HG03571 (cell line): Measurements from ENCODE around the gene ELMO2.

Experiments
- ATAC-seq: cut with Tn5 transposase; IDR thresholded peaks from one replicate; pipeline ENCODE4 v1.9.1; 2021; ENCODE audit not compliant: unreplicated experiment

Gene ELMO2

DNA sequence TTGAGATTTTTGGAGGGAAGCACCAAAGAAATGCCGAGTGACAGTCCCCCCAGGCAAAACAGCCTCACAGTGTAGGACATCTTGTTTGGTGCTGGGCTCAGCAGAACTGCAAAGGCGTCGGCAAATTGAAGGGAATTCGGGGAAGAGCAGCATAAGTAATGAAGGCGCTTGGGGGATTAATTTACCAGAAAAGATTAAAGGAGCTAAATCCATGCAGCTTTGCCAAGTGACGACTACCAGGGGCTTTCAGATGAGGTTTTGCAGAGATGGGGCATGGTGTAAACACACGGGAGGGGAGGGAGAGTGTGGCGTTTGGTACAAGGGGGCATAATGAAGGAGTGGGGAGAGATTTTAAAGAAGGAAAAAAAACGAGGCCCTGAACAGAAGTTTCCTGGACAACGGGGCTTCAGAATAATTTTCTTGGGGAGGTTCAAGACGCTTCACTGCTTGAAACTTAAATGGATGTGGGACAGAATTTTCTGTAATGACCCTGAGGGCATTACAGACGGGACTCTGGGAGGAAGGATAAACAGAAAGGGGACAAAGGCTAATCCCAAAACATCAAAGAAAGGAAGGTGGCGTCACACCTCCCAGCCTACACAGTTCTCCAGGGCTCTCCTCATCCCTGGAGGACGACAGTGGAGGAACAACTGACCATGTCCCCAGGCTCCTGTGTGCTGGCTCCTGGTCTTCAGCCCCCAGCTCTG lies 52.8 kb downstream of the ELMO2 start:
- ATAC-seq = no peak

DNA sequence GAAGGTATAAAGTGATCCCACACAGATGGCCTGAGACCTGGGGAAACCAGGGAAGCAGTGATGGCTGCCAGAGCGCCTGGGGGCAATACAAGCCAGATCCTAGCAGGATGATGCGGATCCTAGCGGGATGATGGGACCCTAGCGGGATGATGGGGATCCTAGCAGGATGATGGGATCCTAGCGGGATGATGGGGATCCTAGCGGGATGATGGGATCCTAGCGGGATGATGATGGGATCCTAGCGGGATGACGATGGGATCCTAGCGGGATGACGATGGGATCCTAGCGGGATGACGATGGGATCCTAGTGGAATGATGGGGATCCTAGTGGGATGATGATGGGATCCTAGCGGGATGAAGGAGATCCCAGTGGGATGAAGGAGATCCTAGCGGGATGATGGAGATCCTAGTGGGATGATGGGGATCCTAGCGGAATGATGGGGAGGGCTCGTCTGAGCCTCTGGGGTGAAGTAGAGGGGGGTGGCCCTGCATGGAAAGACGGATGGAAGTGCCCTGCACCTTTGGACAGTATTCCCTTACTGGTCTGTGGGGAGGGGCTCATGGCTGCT lies 54.0 kb downstream of the ELMO2 start:
- no peak for ATAC-seq

DNA sequence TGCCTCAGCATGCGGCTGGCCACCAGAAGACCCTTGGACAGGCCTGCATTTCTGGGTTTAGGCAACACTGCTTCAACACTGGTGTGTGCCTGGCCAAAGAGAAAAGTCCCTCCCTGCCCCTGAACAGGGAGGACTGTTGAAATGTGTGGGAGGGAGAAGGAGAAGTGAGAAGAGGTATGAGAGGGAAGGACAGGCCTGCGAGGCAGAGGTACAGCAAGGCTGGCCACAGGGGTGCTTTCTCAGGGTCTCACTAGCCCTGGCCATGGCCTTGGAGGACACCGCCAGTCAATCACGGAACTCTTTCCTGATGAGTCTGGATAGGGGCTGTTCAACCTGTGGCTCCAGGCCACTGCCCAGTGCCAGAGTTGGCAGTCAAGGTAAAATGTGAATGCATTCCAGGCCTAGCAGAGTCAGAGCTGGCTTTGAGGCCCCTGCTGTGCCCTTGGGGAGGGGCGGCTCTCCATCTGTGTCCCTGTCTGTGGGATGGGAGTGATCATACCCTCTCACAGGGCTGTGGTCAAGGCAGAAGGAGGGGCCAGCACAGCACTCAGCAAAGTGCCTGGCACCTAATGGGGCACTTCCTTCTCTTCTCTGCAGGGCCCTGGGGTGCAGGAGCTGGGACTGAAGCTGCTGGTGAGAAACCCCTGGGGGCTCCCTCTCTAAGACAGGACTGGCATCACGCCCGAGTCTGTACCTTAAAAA lies 54.9 kb downstream of the ELMO2 start:
- ATAC-seq = no peak

DNA sequence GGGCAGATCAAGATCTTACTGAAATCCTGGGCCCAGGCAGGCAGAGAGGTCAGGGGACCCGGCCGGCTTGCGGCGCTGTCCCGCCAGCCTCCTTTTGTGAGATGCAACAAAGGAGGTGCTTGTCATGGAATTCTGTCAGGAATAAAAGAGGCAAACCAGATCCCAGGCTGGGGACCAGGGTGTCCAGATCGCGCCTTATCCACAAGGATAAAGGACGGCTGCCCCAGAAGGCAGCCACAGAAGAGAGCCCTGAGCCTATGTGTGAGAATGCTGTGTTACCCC lies 55.5 kb downstream of the ELMO2 start:
- no peak for ATAC-seq

DNA sequence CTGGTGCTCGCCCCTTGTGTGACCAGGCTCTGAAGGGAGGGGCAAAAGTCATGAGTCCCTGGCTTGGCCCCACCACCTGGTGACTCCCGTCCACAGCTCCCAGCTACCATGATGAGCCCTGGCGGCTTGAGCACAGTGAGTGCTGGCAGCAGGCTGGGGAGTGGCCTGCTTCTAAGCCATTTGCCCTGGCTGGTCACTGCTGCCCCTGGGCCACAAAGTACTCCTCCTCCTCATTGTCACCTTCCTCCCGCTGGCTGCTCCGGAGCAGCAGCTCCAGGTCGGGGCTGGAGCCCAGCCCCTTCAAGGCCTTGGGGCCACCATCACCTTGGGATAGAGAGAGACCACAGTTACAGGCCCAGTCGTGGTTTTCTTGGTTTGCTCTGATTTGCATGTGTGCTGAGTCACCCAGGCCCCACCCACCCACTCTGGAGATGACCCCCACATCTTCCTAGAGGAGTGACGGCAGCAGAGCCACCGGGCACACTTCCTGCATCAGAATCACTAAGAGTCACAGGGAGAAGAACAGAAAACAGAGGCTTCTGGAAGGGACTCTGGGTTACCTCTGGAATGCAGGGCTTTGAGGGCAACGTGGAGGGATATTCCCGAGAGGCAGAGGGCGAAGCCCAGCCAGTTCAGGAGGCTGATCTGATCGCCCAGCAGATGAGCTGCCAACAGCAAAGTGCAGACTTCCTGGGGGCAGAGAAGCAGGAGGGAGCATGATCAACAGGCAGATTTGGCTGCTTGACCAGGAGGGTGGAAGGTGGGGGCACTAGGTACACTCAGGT lies 56.0 kb downstream of the ELMO2 start:
- peak; percentile 69 for ATAC-seq

DNA sequence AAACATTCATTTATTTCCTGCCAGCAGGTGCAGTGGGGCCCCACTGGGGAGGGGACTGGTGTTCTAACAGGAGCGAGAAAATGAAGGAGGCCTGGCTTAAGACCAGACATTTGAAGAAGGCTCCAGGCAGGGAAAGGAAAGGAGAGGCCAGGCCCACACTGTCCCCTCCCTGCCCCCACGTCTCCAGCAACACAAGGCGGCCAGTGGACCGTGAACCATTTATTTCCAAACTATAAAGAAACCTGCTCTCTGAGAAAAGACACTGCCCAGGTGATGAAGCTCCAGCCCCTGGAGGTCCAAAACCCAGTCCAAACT lies 56.7 kb downstream of the ELMO2 start:
- no peak for ATAC-seq

DNA sequence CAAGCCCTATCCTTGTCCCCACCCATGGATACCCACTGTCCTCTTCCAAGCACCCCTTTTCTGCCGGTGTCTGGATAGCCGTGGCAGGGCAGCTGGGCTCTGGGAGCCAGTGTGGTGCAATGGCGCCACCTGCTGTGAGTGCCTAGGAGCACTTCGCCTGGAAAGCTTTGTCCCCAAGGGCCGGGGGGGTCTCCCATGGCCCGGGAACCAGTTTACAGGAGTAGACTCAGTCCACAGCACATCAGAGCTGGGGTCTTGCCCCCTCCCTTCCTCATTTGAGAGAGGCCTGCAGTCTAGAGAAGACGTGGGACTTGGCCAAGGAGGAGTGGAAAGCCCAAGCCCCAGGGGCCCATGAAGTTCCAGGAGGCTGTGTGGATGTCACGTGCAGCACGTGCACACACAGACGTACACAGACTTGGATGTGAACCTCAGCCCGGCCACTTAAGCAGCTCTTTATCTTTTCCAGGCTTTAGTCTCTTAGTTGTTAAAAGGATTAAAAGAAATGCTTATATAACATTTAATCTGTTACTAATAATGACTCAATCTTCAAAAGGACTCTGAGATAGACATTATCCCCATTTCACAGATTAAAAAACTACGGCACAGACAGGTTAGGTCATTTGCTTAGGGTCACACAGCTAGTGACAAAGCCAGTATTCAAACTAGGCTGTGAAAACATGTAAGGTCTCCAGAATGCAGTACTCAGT lies 57.2 kb downstream of the ELMO2 start:
- no peak for ATAC-seq

DNA sequence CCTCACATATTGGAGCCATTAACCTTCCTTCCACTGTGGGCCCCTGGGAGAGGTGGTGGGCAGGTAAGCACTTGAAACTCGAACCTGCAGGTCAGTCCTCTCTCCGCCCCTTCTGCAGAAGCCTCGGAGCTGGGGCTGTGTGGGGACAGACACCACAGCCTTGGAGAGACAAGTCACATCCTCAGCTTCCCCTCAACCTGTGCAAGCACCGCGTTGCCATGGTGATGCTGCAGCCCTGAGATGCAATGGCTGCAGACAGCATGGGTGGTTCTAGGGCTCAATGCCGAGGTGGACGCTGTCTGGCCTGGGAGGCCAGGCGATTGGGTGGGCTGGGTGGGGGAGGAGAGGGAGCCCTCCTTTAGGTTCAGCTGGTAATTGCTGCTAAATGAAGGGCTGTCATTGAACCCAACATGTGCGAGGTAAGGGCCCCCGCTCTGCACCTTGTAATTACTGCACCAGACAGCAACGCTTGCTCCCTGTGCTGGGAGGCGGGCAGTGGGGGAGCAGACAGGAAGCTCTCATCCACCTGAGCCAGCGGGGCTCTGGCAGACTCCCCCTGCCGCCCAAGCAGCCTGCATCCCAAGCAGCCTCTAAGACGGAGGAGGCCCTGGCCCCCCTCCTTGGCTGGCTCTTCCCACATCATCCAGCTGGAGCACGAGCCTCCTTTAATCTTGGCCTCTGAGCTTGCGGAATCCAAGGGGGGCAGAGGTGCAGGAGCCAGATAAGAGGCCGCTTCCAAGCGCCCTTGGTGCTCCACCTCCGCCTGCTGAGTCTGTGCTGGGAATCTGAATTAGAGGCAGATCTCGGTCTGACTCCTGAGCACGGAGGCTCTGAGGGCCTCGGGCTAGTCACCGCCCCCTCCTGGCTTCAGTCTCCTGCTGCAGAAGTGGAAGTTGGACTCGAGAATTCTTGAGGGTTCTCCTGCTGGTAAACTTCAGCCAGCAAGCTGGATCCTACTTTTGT lies 58.3 kb downstream of the ELMO2 start:
- ATAC-seq = no peak

DNA sequence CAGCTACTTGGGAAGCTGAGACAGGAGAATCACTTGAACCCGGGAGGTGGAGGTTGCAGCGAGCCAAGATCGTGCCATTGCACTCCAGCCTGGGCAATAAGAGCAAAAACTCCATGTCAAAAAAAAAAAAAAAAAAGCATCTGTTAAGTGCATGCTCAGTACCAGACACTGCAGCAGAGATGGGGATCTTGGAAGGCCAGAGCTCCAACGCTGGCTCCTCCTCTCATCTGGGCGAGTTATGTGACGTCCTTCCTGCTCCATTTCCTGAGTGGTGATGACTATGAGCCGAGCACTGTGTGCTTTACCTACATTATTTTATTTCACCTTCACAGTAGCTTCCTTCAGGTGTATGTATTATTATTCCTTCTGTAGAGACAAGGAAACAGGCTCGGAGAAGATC lies 59.6 kb downstream of the ELMO2 start:
- ATAC-seq = no peak

DNA sequence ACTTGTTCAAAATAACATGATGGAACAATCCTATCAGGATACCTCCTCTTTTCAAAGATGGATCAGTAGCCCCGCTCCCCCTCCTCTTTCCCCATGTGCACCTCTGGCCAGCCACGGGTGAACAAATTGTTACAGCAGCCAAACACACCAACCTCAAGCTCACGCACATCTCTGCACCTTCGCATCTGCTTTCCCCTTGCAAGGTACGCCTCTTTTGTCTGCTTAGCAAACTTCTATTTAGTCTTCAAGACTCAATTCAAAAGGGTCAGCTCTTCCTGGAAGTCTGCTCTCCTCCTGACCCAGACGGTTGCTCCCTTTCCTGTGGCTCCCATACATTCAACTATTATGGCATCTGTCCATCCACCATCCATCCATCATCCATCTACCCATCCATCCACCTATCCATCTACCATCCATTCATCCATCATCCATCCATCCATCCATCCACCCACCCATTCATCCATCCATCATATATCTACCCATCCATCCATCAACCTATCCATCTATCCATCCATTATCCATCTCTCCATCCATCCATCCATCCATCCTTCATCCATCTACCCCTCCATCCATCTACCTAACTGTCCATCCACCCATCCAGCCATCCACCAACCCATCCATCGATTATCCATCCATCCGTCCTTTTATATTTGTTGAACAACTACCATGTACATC lies 61.8 kb downstream of the ELMO2 start:
- no peak for ATAC-seq

DNA sequence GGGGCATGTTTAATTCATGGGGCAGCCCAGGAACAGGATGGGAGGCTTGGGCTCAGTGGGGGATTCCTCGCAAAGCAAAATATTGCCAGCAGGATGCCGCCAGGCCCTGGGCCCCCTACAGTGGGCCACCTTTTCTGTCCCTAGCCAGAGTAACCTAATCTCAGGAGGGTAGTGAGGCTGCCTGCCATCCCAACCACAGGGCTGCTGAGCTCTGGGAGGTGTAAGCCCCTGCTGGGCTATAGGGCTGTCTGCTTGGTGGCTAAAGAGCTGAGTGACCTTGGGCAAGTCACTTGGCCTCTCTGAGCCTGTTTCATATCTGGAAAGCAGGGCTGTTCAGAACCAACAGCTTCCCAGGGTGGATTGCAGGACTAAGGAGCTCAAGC lies 62.4 kb downstream of the ELMO2 start:
- no peak for ATAC-seq

DNA sequence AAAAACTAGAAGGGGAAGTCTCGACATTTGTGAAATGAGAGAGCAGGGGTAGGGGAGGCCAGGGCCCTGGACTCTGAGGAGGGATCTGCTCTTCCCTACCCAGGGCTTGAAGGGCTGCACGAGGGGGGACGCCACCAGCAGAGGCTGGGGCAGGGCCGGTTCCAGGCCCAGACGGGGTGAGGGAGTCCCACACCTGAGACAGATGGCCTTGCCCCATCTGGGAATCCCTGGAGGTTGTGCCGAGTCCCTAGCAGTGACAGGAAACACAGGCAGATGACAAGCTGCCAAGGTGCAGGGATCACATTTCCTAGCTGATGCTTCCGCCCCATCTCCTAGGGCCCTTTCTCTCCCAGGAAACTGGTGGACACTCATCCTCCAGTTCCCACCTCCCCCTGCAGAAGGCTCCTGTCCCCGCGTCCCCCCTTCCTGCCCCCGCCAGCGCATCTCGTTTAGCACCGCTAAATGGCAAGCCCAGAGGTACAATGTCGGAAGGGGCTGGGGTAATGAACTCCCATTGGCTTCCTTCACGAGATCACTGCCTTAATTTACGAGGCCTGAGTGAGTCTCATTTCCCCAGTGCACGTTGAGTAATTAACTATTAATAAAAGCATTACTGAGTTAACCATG lies 63.0 kb downstream of the ELMO2 start:
- no peak for ATAC-seq

DNA sequence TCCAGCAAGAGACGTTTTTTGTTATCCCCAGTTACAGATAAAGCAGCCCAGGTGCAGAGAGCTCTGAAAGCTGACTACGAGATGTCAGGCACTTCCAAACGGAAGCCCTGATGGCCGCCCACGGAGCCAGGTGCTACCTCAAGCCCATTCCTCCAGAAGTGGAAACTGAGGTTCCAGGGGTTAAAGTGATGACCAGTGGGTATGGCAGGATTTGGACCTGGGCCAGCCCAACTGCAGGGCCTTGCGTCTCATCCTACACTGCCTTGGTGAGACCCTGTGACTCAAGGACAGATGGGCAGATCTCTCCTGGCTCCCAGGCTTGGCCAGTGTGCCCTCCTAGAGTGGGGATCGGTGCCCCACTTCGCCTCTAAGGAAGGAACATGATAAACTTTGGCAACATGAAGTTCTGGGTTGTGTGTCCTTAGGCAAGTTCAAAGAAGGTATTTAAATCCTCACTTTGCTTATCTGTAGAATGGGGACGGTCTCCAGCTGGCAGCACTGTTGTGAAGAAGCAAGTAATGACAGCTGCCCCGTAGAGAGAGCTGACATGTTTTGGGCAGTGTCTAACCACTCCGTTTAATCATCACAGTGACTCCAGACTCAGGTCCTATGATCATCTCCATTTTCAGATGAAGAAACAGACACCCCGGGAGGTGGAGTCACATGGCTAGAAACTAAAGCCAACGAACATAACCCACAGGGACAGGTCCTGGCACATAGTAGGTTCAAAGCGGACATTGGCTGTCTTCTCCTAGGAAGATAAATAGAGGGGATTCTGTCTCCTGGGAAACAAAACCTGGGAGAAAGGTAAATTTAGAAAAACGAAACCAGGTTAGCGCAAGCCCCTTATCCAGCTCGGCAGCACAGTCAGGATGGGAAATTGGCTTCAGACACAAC lies 63.7 kb downstream of the ELMO2 start:
- ATAC-seq = no peak

DNA sequence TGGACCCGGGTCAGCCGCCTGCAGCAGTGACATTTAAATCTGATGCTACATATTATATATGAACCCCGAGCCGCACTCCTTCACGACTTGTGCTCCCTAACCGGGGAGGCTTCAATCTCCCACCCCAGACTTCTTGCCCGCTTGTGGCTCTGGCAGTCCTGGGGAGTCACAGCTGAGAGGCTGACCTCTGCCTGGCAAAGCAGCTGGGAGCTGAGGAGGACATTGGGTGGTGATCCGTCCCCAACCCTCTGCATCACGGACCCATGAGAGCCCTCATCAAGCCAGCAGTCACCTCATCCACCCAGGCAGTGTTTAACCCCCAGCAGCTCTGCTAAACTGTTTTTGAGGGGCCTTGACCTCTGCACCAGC lies 64.4 kb downstream of the ELMO2 start:
- no peak for ATAC-seq

DNA sequence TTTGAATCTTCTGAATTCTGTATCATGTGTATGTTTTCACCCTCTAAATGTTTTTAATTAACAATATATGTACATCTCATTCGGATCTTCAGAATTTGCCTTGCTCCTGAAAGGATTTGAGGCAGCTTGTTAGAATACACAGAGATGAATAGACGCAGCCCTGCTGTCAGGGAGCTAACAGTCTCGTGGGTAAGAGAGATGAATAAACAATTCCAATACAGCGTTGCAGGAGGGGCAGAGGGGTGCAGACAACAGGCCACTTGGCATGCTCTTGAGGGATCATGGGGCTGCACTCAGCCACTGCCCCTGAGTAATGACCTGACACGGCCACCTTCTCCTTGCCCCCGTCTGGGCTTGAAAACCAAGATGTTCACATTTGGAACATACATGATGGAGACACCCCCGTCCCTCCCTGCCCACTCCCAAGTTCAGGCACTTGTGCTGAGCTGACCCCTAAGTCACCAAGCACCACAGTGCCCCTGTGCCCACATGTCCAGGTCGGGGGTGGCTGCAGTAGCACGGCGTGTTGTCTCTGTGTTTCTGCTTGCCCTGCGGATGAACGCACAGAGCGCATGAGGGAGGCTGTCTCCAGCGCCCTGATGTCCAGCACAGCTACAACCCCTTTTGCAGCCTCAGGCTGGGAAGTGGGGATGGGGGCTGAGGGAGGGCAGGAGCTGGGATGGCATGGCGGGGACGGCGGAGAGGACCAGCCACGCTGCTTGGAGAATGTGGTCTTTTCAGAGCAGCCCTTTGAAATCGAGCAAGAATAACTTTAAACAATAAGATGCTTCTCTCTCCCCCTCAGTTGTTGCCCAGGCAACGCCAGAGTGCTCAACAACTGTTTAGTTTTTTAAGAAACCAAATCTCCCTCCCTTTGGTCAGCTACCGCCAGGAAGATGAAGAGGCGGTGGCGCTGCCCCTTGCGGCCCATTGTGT lies 65.1 kb downstream of the ELMO2 start:
- ATAC-seq = no peak

DNA sequence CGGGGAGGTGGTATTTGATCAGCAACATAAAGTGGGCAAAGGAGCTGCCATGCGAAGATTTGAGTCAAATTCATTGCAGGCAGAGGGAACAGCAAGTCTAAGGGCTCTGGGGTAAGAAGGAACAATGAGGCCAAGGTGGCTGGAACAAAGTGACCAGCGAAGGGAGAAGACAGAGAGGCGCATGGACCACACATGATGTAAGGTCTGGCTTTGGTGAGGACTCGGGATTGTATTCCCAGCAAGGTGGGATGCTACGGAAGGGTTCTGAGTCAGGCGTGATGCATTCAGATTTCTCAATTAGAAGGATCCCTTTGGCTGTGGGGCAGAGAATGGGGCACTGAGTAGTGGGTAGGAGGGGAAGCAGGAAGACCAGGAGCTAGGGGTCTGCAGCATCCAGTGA lies 67.4 kb downstream of the ELMO2 start:
- ATAC-seq = no peak

DNA sequence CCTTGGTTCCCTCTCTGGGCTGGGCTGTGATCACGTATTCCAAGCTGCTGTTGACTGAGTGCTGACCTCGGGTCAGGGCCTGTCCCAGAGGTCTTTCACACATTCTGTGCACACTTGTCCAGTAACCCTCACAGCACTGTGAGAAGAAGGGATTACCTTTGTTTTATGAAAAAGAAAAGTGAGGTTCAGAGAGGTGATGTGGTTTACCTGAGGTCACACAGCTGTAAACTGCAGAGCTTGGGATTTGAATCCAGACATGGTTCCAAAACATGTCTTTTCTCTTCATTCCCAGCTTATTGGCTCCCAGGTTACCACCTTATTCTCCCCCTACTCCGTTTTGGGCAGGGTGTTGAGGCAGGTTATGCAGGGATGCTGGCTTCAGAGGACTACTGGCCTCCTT lies 69.7 kb downstream of the ELMO2 start:
- no peak for ATAC-seq
